Upper lobe of left lung (tissue), 4 donors: ENCODE results near the gene DNAJC8.

Experiments
- CTCF ChIP-seq, 6 experiments: fragments of 450-650 bp in 4 of 6; fragments of 200-600 bp in 2 of 6; sonication (generic) in 2 of 6; IDR thresholded peaks; one replicate each; pipeline ENCODE4 v1.5.1; 2016 to 2019; ENCODE audit warnings: antibody characterized with exemption in 6 of 6
- EP300 ChIP-seq, 4 donors: sonication (generic); formaldehyde crosslinking; IDR thresholded peaks; one replicate each; pipeline ENCODE4 v1.5.1; 2017; ENCODE audit warnings: antibody characterized with exemption in 4 of 4, control low read depth in 2 of 4
- POLR2A ChIP-seq, 4 donors: fragments of 450-650 bp; IDR thresholded peaks; one replicate each; pipeline ENCODE4 v1.5.1; 2016 to 2017; ENCODE audit warnings: antibody characterized with exemption in 4 of 4, mild to moderate bottlenecking in 2 of 4
- POLR2AphosphoS5 ChIP-seq, 2 donors: sonication (generic); formaldehyde crosslinking; IDR thresholded peaks; one replicate each; pipeline ENCODE4 v1.5.1; 2017; ENCODE audit warnings: antibody characterized with exemption in 2 of 2

GRCh38 chr1:28190337-28190979 is 42.4 kb downstream of the DNAJC8 start:
- TF ChIP-seq CTCF (IDR thresholded peaks at IDR 0.05) (no peak), POLR2A (IDR thresholded peaks at IDR 0.05) (no peak), POLR2AphosphoS5 (IDR thresholded peaks at IDR 0.05) (no peak), EP300 (IDR thresholded peaks at IDR 0.05) (no peak)
